NCI-H345 (cell line): ENCODE results near the gene S1PR3.

Source experiments
- DNase-seq: peaks from one replicate; lab custom pipeline; 2025; lab: John Stamatoyannopoulos, UW

Gene S1PR3

GRCh38 chr9:88993327-88993726 lies 2.1 kb downstream of the S1PR3 start:
- no peak for DNase-seq

DNA sequence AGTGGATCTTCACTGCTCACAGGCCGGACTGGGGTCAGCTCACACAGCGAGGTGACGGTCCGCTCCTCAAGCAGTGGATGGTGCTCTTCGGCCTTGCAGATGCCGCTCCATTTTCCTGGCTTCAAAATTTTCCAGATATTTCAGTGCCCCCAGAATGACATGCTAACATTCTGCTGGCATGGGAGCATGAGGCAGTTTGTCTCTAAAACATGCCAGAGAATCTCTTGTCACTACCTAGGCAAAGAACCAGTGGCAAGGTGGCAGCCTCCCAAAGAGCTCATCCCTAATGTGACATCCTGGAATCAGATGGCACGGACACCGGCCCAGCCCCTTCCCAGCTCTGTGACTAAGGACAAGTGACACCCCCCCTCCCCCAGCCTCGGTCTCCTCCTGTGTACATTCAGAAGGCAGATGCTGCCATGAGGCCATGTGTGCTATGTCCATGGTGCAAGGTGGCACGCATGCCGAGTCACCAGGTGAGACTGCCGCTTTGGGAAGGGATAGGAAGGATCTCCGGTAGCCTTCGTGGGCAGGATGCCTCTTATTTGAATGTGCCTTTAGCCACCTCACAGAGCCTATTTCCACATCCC lies 2.7 kb downstream of the S1PR3 start:
- no peak for DNase-seq

DNA sequence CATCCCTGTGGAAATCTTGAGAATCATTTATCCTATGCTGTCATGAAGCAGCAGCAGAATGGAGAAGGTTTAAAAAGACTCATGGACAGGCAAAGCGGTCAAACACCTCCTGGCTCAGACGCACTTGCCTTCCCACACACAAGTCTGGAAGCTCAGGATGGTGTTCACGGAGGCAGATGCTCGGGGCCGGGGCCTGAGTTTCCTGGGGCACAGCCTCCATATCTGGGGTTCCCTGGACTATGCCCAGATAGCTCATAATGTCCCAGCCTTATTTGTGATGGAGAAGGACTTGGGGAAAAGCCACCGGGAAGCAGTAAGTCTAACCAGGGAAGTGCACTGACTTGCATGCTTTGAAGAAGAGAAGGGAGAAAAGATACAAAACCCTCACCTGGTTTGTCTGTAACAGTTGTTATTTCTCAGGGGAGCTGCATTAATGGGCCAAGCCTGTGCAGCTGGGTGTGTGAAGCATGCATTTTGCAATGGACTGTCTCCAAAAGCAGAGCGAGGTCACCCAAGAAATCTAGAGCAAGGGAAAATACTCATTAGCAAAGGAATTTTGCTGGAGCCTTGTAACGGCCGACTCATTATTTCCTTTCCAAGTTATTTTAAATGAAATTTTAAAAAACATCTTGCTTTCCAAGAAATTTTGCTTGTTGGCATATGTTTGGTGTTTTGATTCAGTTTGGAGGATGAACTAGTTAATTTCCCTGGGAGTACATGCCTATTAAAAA lies 3.4 kb downstream of the S1PR3 start:
- DNase-seq: no peak

GRCh38 chr9:88995200-88995577 lies 3.9 kb downstream of the S1PR3 start:
- no peak for DNase-seq

- DNase-seq: no peak
Observed at GRCh38 chr9:88995627-88996026, 4.4 kb downstream of the S1PR3 start.

DNA sequence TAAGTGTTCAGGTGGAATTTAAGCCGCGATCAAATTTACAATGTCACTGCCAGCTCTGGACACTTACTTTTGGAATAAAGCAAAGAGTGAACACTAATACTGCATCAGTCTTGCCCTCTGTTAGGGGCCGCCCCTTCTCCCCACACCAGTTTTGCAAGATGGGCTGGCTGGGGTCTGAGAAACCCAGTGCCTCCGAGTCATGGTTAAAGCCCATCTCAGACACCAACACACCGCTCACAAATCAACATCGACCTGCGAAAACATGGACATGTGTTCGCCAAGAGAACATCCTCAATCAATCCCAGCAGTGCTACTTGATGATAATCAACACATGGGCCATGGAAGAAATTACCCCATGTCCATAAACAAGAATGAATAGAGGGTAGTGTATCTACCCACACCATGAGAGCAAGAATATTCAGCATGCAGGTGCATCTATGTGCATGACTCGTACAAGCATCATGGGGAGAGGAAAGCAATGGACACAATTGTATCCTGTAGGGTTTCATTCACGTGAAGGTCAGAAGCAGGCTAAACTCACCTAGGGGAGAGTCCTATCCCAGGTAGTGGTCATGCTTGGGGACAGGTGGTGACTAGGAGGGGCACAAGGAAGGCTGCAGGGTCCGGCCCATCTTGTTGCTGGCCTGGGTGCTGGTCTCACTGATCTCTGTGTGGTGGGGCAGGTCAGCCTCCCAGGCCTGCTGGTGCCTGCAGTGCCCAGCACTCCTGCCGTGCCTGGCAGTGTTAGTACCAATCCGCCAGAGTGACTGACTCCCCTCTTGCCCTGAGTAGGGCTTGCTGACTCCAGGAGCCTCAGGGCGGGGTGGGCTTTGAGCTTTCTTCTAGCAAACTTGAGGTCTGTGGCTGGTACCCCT lies 5.0 kb downstream of the S1PR3 start:
- no peak for DNase-seq

GRCh38 chr9:88996921-88997235 lies 5.6 kb downstream of the S1PR3 start:
- DNase-seq: no peak

- DNase-seq: no peak
Observed at GRCh38 chr9:88997646-88998045, 6.4 kb downstream of the S1PR3 start.

DNA sequence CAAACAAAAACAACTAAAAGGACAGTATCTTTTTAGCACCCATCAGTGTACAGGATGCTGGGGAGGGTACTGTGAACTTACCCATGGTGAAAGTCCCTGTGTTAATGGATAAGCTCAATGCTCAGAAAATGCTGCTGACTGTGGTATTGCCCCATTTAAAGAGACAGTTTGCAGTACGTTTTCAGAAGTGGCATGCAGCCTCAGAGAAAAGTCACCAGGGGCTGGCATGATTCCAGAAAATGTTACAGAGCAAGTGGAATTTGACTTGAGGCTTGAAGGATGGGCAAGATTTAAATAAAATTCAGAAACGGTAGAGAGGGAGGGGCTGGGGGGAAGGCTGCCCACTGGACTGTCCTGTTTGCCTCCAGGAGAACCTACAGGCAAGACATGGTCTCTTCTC lies 7.2 kb downstream of the S1PR3 start:
- no peak for DNase-seq

DNA sequence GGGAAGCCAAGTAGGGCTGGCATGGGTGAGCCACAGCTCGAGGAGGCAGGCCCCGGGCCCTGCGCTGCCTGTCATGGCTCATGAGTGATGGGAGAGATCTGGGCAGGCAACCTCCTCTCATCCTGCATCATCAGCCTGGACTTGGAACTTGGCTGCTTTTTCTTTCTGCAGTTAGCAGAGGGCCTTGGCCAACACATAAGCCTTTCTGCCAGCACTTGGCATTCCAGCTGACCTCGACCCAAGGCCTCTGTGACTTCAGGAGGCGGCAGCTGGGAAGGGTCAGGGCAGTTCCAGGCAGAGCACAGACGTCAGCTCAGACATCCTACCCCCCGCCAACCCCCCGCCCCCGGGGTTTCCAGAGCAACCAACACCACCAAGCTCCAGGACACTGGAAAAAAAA lies 7.6 kb downstream of the S1PR3 start:
- DNase-seq: no peak

GRCh38 chr9:89000371-89000781 lies 9.1 kb downstream of the S1PR3 start:
- no peak for DNase-seq

GRCh38 chr9:89000973-89001916 lies 10.0 kb downstream of the S1PR3 start:
- peak; percentile 68 for DNase-seq

GRCh38 chr9:89001917-89002540 lies 10.8 kb downstream of the S1PR3 start:
- DNase-seq: no peak

DNA sequence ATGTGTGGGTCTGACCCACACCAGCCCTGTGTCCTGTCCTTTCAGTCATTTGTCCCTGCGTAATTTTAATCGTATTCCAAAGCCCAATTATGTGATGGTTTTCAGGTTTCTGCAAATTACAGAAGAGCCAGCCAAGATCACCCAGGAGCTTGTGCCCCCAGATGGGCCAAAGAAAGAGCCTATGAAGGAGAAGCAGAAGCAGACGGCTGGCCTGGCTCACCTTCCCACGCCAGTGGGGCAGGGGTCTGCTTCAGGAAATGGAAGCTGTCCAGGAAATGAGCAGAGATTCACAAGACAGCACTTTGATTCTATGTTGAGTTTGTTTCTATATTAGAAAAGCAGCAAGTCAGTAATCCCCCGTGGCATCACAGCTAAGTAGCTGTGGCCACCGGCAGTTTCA lies 11.7 kb downstream of the S1PR3 start:
- DNase-seq: no peak

DNA sequence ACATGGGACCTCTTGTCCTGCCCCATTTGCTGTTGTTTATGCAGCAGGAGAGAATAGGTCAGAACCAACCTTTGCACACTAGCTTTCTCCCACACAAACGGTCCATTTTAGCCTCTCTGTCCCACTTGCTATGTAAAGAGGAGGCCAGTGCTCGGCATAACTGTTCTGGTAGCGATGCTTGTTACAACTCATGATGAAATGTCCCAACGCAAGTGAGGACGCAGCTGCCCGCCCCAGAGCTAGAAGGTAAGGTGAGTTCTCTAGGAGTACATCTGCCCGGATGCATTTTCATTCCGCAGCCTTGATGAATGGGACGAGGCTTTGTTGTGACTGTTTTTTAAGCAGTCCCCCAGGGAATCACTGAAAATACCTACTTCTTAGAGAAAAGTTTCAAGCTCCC lies 14.1 kb downstream of the S1PR3 start:
- no peak for DNase-seq

GRCh38 chr9:89006267-89006666 lies 15.0 kb downstream of the S1PR3 start:
- DNase-seq: no peak

DNA sequence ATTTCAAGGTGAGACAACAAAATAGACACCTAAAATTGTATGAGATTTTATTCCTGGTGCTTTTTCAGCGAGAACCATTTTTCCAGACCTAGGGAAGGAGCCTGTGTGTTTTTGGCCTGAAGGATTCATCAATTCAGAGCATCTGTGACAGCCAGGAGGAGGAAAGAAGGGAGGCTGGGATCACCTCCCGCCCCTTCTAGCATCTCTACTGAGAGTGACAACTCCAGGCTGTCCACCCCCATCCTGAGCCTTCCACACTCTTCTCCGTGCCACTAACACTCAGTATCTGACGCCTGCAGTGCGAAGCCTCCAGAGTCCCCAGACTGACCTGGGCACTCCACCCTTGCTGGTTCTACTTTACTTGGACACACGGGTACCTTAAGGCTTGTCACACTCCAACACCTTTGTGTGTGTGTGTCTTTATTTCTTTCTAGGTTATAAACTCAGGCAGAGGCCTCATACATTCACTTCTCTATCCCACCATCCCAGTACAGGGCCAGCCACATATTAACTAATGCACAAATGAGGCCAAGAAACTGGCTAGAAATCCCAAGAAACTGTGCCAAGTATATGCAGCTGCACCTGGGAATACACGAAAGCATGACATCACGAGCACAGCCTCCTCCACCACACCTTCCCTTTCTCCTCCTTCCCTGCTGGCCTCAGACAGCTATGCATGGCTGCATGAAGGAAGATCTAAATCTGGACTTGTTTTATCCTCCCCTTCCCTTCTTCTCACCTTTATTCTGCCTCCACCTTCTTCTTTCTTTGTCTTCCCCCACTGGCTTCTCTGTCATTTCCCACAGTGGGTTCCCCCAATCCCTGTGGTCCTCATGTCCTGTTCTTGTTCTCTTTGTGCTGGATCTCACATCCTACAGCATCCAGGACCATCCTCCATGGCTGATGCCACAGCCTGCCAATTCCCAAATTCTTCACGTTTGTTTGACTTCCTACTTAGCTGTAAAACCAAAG lies 16.0 kb downstream of the S1PR3 start:
- DNase-seq: no peak

GRCh38 chr9:89008055-89008743 lies 16.9 kb downstream of the S1PR3 start:
- no peak for DNase-seq

- DNase-seq: no peak
Observed at GRCh38 chr9:89008744-89009545, 17.7 kb downstream of the S1PR3 start.
